Naive thymus-derived CD8-positive, alpha-beta T cell (primary cell): ENCODE measurements around the gene AVPI1. TPM values are rescaled to one million over a fixed set of nuclear protein-coding genes. Genes with fewer than 3 reads are reported as not detected.

Experiments
- ATAC-seq, 2 donors: fragments of 150-1000 bp; cut with Tn5 transposase in 1 of 2; sonication (Bioruptor Pico), chemical (Tn5 transposase) in 1 of 2; 1 replicate in 1 of 2; 2 replicates in 1 of 2; pipeline ENCODE4 v1.10.0; 2021; ENCODE audit warnings: mild to moderate bottlenecking in 2 of 2, moderate library complexity in 2 of 2
- POLR2A ChIA-PET: fragments of 350-600 bp; sonication (Branson Sonifier 250); formaldehyde crosslinking; loops from one replicate; lab custom pipeline; 2021; ENCODE audit warnings: antibody characterized with exemption; lab: Charles Lee
- DNase-seq, 10 donors: peaks; one replicate each; pipeline versions ENCODE4 v3.0.0 to v3.0.0-alpha.2; 2020 to 2022
- H3K27ac Mint-ChIP-seq, 10 donors: one replicate each; pipeline ENCODE4 v1.8.0; 2020 to 2022; ENCODE audit warnings: mild to moderate bottlenecking in 10 of 10, mixed read lengths in 10 of 10, moderate library complexity in 4 of 10, inconsistent platforms in 1 of 10
- H3K27me3 Mint-ChIP-seq, 5 donors: one replicate each; pipeline ENCODE4 v1.8.0; 2021 to 2022; ENCODE audit warnings: mixed read lengths in 5 of 5
- H3K36me3 Mint-ChIP-seq, 3 donors: one replicate each; pipeline ENCODE4 v1.8.0; 2020 to 2022; ENCODE audit warnings: mixed read lengths in 3 of 3, mild to moderate bottlenecking in 2 of 3, inconsistent platforms in 1 of 3
- H3K4me1 Mint-ChIP-seq, 4 donors: one replicate each; pipeline ENCODE4 v1.8.0; 2021 to 2022; ENCODE audit warnings: mixed read lengths in 4 of 4
- H3K4me3 Mint-ChIP-seq, 10 donors: one replicate each; pipeline ENCODE4 v1.8.0; 2020 to 2022; ENCODE audit warnings: mild to moderate bottlenecking in 10 of 10, mixed read lengths in 10 of 10, moderate library complexity in 6 of 10, inconsistent platforms in 1 of 10
- H3K9me3 Mint-ChIP-seq, 9 donors: one replicate each; pipeline ENCODE4 v1.8.0; 2020 to 2022; ENCODE audit warnings: mixed read lengths in 9 of 9, mild to moderate bottlenecking in 3 of 9, inconsistent platforms in 1 of 9, moderate library complexity in 1 of 9
- polyA plus RNA-seq, 3 donors: library from polyadenylated mRNA; unstranded; fragments of 300-500 nt; fragmentation: Illumina TruSeq; gene quantifications; one replicate each; pipeline ENCODE4 v1.2.3, GENCODE V29; 2021
- total RNA-seq, 8 experiments: library from RNA in 2 of 8; stranded (reverse) in 2 of 8; gene quantifications; one replicate each; pipeline ENCODE4 v1.2.3 and lab custom pipeline; 2021 to 2026

AVPI1 gene
- total and polyA plus RNA-seq, 5 experiments from 2014 or later, result 2.2 to 3.8 (median 3.1) TPM

DNA sequence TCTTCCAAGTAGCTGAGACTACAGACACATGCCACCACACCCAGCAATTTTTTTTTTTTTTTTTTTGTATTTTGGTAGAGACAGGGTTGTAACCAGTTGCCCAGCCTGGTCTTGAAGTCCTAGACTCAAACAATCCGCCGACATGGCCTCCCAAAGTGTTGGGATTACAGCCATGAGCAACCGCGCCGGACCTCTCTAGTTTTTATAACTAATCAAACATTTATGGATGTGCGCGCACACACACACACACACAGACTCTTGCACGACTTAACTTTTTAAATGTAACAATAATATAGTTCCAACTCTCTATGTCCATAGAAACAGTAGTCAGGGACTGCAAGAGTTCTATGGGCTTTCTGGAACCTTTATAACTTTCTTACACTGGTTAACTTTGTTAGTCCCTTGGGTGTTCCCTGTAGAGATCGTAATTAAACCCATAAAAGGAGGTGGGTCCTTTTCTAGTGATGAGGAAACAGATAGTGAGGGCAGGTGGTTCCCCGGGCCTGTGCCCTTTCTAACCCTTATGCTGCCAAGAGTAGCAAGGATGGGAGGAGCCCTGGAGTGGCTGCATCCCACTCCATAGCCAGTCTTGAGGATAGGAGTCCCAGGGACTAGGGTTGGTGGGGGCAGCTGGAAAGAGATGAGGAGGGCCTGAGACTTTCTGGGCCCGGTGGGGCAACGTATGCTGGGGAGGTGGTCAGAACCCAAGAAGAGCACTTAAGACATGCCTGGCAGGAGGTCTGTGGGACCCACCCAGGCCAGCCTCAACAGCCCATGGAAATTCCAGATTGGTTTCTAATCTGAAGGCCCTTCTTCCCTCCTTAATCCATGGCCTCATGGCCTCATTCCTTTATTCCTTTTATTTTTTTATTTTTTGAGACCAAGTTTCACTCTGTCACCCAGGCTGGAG is 35.1 kb upstream of the AVPI1 start:
- no peak overlapping the region for H3K27ac Mint-ChIP-seq
- no peak for DNase-seq
- ATAC-seq, result no peak
- no peak overlapping the region for H3K4me3 Mint-ChIP-seq
- no peaks in the 10 kb centered on the region for H3K9me3 Mint-ChIP-seq
- POLR2A ChIA-PET, result no interaction called here
- peaks cover 0 to 3% (median 0%) of the 10 kb centered on the region in 4 donors for H3K4me1 Mint-ChIP-seq
- H3K27me3 Mint-ChIP-seq, result peaks cover 0 to 4% (median 1%) of the 10 kb centered on the region in 5 donors
- H3K36me3 Mint-ChIP-seq, result no peaks in the 10 kb centered on the region

DNA sequence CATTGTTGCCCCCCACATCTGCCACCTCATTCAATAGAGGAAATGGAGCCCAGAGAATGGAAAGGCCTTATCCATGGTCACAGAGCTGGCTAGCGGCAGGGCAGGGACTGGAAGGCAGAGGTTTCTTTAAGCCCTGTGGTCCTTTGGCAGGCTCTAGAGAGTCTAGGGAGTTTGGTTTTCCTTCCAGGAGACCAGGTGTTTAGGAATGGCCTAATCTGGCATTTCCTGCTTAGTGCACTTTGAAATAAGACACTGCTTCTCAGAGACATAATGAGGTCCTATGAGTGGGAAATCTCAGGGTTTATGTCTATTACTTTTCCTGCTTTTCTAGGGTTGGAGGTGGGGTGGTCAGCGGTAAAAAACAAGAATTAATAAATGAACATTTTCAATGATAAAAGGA is 32.6 kb upstream of the AVPI1 start:
- H3K4me3 Mint-ChIP-seq, result no peak overlapping the region
- DNase-seq (no peak), ATAC-seq (no peak)
- peaks cover 0 to 7% (median 2%) of the 10 kb centered on the region in 4 donors for H3K4me1 Mint-ChIP-seq
- H3K9me3 Mint-ChIP-seq, result no peaks in the 10 kb centered on the region
- H3K36me3 Mint-ChIP-seq, result no peaks in the 10 kb centered on the region
- POLR2A ChIA-PET, result no interaction called here
- H3K27me3 Mint-ChIP-seq, result peaks cover 0 to 4% (median 0%) of the 10 kb centered on the region in 5 donors
- H3K27ac Mint-ChIP-seq, result no peak overlapping the region

DNA sequence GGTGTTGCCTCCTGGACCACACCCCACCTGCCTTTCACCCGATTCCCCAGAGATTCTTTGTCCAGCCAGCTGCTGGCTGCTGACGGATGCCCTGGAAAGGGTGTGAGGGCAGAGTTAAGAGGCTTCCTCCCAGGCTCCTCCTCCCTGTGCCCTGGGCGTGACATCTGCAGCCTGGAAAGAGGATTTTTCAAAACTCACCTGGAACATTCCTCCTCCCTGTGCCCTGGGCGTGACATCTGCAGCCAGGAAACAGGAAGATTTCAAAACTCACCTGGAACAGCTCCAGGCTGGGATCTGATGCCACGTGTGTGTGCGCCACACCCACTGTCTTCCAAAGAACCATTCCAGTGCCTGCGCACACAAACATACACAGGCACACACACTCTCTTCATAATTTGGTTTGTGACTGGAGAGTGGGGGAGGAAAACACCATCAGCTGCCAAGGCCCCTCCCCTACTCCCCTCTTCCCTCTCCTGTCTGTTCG is 31.7 kb upstream of the AVPI1 start:
- peaks cover 0 to 2% (median 0%) of the 10 kb centered on the region in 5 donors for H3K27me3 Mint-ChIP-seq
- no peaks in the 10 kb centered on the region for H3K9me3 Mint-ChIP-seq
- peaks cover 3 to 9% (median 7%) of the 10 kb centered on the region in 4 donors for H3K4me1 Mint-ChIP-seq
- H3K27ac Mint-ChIP-seq, result no peak overlapping the region
- no peak for ATAC-seq
- POLR2A ChIA-PET, result no interaction called here
- no peak for DNase-seq
- no peak overlapping the region for H3K4me3 Mint-ChIP-seq
- no peaks in the 10 kb centered on the region for H3K36me3 Mint-ChIP-seq

DNA sequence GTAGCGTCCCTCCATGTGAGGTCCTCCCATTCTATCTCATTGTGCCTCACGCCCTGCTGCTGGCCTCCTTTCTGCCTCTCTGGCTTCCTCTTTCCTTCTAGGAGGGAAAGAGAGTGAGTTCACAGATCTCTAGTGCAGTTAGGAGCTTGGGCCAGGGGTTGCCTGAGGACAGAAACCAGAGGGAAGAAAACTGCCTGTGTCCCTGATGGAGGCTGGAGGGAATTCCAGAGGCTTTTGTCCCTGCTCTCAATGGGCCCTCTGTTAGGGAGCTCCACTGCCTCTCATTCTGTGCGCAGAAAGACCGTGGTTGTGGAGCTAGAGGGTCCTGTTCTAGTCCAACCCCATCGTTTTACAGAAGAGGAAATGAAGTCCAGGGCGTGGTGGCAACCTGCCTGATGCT is 31.1 kb upstream of the AVPI1 start:
- ATAC-seq (no peak), DNase-seq (no peak)
- Mint-ChIP-seq H3K4me3 (no peak overlapping the region), H3K27me3 (peaks cover 0 to 2% (median 0%) of the 10 kb centered on the region in 5 donors), H3K4me1 (peaks cover 3 to 10% (median 8%) of the 10 kb centered on the region in 4 donors), H3K36me3 (no peaks in the 10 kb centered on the region), H3K9me3 (no peaks in the 10 kb centered on the region), H3K27ac (no peak overlapping the region)
- POLR2A ChIA-PET, result no interaction called here

DNA sequence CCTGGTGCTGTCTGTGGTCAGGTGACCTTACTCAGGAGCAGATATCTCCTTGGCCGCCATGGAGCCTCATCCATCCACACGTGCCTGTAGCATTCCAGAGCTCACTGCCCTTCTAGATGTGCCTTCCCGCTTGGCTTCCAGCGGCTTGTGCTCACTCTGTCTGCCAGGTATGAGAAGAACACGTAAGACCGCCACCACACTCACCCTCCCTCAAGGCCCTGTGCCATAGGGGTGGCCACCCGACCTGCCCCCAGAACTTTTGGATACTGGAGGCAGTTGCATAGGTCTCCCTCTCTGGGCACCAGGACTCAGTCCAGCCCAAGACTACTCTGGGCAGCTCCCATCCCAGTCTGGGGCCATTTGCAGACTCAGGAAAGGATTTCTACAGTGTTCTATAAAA is 30.6 kb upstream of the AVPI1 start:
- ATAC-seq, result no peak
- POLR2A ChIA-PET, result no interaction called here
- H3K4me3 Mint-ChIP-seq, result no peak overlapping the region

DNA sequence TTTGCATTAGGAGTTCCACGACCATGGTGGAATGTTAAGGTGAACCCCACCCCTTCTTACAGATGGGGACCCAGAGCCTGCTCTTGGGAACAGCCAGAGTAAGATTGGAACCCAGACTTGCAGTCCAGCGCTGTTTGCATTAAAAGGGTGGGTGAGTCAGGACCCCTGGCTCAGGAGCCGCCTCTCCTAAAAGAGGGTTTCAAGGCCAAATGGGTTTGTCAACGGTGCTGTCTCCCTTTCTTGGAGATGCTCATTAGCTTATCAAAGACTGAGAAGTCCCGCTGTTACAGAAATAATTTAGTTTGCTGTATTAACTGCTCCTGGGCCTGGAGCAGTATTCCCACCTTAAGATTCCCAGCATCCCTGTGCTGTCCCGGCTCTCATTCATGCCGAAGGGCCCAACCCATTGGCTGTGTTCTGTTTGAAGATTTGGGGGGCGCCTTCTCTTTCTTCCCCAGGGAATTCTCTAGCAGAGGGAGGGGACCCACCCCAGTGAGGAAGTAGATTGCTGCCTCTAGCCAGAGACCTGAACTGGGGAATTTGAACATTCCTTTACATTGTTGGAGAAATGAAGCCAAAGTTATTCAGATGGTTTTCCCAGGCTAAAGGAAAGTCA is 28.3 kb upstream of the AVPI1 start:
- Mint-ChIP-seq H3K27ac (peak overlapping the region in 3 of 10 donors; percentile 13 to 80 (median 33)), H3K4me1 (peaks cover 8 to 16% (median 13%) of the 10 kb centered on the region in 4 donors), H3K27me3 (peaks cover 0 to 21% (median 5%) of the 10 kb centered on the region in 5 donors), H3K36me3 (no peaks in the 10 kb centered on the region), H3K9me3 (no peaks in the 10 kb centered on the region), H3K4me3 (peak overlapping the region; percentile 69 to 100 (median 98))
- POLR2A ChIA-PET, result interaction anchor here (1.4 to 2.4 kb wide), 2 partner anchors 16 to 21 kb away, joined by 3 to 13 read pairs; partner anchors contain the start of gene ZFYVE27
- ATAC-seq (no peak), DNase-seq (no peak)

More for the DNA sequence above, 30.6 kb upstream of the AVPI1 start:
- Mint-ChIP-seq H3K27me3 (peaks cover 0 to 7% (median 0%) of the 10 kb centered on the region in 5 donors), H3K4me1 (peaks cover 6 to 16% (median 12%) of the 10 kb centered on the region in 4 donors), H3K27ac (no peak overlapping the region), H3K9me3 (no peaks in the 10 kb centered on the region), H3K36me3 (no peaks in the 10 kb centered on the region)
- no peak for DNase-seq

DNA sequence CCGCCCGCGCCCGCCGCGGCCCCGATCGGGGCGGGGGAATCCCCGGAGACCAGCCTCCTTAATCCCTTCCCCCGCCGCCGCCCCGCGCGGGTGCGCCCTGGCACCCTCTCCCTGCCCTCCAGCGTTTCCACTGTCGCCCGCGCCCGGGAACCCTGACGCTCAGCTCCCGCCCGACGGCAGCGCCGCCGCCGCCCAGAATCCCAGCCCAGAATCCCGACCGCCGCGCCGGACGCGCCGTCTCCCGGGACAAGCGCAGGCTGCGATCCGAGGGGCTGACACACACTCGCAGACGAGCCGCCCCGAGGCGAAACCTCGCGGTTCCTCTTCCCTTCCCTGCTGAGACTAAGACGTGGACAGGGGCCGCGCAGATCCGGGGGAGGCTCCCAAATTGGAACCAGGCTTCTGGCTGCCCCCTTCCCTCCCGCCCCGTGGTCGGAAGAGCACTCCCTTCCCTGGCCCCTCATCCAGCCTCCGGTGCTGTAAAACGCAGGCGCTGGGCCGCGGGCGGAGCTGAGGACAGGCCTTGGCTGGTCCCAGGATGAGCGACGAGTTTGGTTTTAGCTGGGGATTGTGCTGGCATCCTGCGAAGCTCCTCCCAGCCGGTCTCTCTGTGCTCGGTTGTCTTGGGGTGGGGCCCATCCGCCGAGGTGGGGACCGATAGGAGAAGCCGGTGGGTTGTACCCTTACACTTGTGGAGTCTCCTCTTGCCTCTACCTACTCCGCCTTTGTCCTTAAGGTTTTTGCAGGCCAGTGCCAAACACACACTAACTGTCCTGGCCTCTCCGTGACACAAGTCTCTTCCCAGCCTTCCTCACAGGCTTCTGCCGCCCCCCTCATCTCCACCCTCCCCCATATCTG is 27.6 kb upstream of the AVPI1 start:
- POLR2A ChIA-PET, result interaction anchor here (1.4 to 2.7 kb wide), 4 partner anchors 11 to 28 kb away, joined by 3 to 13 read pairs (median 7); partner anchors contain the start of genes AVPI1 and ZFYVE27
- peak overlapping the region in 5 of 10 donors; percentile 47 to 90 (median 80) for H3K27ac Mint-ChIP-seq

DNA sequence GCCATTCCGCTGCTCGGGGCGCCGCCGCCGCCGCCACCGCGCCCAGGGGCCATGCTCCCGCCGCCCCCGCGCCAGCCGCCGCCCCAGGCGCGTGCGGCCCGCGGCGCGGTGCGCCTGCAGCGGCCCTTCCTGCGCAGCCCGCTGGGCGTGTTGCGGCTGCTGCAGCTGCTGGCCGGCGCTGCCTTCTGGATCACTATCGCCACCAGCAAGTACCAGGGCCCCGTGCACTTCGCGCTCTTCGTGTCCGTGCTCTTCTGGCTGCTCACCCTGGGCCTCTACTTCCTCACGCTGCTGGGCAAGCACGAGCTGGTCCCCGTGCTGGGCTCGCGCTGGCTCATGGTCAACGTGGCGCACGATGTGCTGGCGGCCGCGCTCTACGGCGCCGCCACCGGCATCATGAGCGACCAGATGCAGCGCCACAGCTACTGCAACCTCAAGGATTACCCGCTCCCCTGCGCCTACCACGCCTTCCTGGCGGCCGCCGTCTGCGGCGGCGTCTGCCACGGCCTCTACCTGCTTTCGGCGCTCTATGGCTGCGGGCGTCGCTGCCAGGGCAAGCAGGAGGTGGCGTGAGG is 26.9 kb upstream of the AVPI1 start:
- peak in 9 of 10 donors; percentile 12 to 69 (median 37) for DNase-seq
- H3K9me3 Mint-ChIP-seq, result no peaks in the 10 kb centered on the region
- H3K27me3 Mint-ChIP-seq, result peaks cover 7 to 34% (median 11%) of the 10 kb centered on the region in 5 donors
- H3K4me1 Mint-ChIP-seq, result peaks cover 7 to 20% (median 14%) of the 10 kb centered on the region in 4 donors
- peak; percentile 86 to 87 for ATAC-seq
- peak overlapping the region; percentile 18 to 94 (median 83) for H3K27ac Mint-ChIP-seq
- POLR2A ChIA-PET, result interaction anchor here (1.4 to 2.7 kb wide), 4 partner anchors 11 to 27 kb away, joined by 3 to 13 read pairs (median 7); partner anchors contain the start of genes AVPI1 and ZFYVE27
- peak overlapping the region; percentile 94 to 100 (median 98) for H3K4me3 Mint-ChIP-seq
- H3K36me3 Mint-ChIP-seq, result no peaks in the 10 kb centered on the region

More for the DNA sequence above, 27.6 kb upstream of the AVPI1 start:
- DNase-seq, result peak in 3 of 10 donors; percentile 12 to 31 (median 28)
- peaks cover under 1 to 27% (median 6%) of the 10 kb centered on the region in 5 donors for H3K27me3 Mint-ChIP-seq
- ATAC-seq, result peak; percentile 22 to 37
- no peaks in the 10 kb centered on the region for H3K36me3 Mint-ChIP-seq
- H3K4me1 Mint-ChIP-seq, result peaks cover 8 to 16% (median 13%) of the 10 kb centered on the region in 4 donors
- no peaks in the 10 kb centered on the region for H3K9me3 Mint-ChIP-seq
- H3K4me3 Mint-ChIP-seq, result peak overlapping the region; percentile 69 to 100 (median 98)

DNA sequence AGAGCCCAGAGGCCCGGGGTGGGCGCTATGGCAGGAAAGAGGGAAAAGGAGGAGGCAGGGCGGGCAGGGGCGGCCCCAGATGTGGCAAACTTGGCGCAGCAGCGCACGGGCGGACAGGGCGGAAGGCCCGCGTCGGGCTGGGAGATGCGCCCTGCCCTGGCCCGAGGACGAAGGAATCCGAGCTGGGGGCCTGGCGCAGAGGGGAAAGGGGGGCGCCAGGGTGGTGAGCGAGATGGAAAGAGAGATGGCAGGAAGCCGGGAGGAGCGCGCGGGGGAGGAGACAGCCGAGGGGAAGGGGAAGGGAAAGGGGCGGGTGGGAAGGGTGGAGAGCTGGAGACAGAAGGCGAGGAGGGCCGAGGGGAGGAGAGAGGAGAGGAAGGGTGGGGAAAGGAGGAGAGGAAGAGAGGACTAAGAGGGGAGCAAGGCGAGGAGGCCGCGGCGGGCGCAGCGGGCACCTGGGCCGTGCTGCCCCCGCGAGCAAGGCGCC is 26.3 kb upstream of the AVPI1 start, which contains the start of gene MARVELD1:
MARVELD1 (plus strand) TSS at position 392 of the 487 bp plus-strand sequence. CDS start 147 bp downstream, outside the sequence.
- Mint-ChIP-seq H3K27ac (peak within 1 kb of the TSS; percentile 19 to 94 (median 83)), H3K36me3 (no peaks in the 10 kb centered on the region), H3K9me3 (no peaks in the 10 kb centered on the region), H3K4me3 (peak within 1 kb of the TSS; percentile 94 to 100 (median 98)), H3K4me1 (peaks cover 6 to 20% (median 14%) of the 10 kb centered on the region in 4 donors), H3K27me3 (peaks cover 7 to 39% (median 13%) of the 10 kb centered on the region in 5 donors)
- DNase-seq (peak in 1 of 10 donors; percentile 10), ATAC-seq (peak in 1 of 2 donors; percentile 3)
- POLR2A ChIA-PET, result interaction anchor here (0.6 to 2.7 kb wide), 4 partner anchors 10 to 30 kb away, joined by 3 to 13 read pairs (median 7); partner anchors contain the start of genes AVPI1 and ZFYVE27

DNA sequence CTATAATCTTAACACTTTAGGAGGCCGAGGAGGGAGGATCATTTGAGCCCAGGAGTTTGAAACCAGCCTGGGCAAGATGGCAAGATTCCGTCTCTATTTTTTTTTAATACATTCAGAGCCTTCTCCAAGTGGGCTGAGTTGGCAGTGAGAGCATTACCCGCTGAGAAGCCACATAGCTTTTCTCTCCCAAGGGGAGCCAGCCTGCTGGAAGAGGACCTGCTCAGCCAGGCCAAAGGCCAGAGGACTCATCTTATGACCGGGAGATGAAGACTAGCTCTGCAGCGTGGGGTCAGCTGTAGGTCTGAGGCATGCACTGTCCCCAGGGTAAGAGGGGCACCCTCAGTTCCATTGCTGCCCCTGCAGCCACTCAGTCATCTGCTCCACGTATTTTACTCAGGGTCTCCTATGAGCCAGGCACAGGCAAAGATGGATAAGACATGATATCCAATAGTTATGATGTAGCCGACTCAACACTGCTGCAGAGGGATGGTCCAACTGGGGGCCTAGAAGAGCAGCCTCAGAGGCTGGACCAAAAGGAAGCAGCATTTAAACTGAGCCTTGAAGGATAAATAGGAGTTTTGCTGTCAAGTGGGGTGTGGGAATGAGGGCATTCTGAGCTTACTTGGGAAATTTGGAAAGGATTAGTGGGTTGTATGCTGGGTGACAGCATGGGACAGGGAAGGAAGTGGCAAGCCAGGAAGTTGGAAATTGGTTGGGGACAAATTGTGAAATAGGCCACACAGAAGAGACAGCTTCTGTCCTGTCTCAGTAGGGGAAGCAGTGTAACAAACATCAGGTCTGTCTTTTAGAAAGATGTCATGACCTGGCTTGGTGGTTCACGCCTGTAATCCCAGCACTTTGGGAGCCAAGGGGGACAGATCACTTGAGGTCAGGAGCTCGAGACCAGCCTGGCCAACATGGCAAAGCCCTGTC is 24.9 kb upstream of the AVPI1 start:
- ATAC-seq (no peak), DNase-seq (no peak)
- Mint-ChIP-seq H3K27ac (peak overlapping the region in 1 of 10 donors; percentile 72), H3K9me3 (no peaks in the 10 kb centered on the region), H3K27me3 (peaks cover 9 to 52% (median 18%) of the 10 kb centered on the region in 5 donors), H3K4me3 (peak overlapping the region; percentile 13 to 99 (median 71)), H3K4me1 (peaks cover 6 to 20% (median 14%) of the 10 kb centered on the region in 4 donors), H3K36me3 (no peaks in the 10 kb centered on the region)
- POLR2A ChIA-PET, result interaction anchor here (0.8 to 2.7 kb wide), 3 partner anchors 21 to 25 kb away, joined by 3 to 11 read pairs (median 5); partner anchors contain the start of genes AVPI1 and ZFYVE27
